Transverse colon (tissue), 4 donors: ENCODE data around the gene ZNF385B.

Experiments used
- EP300 ChIP-seq: sonication (generic); formaldehyde crosslinking; IDR thresholded peaks from one replicate; pipeline ENCODE4 v1.6.1; 2017; ENCODE audit warnings: antibody characterized with exemption, low read depth
- POLR2A ChIP-seq: fragments of 450-650 bp; IDR thresholded peaks from one replicate; pipeline ENCODE4 v1.6.1; 2016; ENCODE audit warnings: antibody characterized with exemption, mild to moderate bottlenecking, moderate library complexity
- POLR2AphosphoS5 ChIP-seq, 3 donors: sonication (generic); formaldehyde crosslinking; IDR thresholded peaks; one replicate each; pipeline ENCODE4 v1.6.1; 2016; ENCODE audit warnings: antibody characterized with exemption in 3 of 3
- TF ChIP-seq, protein P1 (sequence below), 5 experiments: fragments of 200-600 bp in 3 of 5; fragments of 450-650 bp in 2 of 5; sonication (generic) in 3 of 5; IDR thresholded peaks; 1 replicate in 2 of 5; 2 replicates in 3 of 5; pipeline ENCODE4 v1.5.1; 2016 to 2017; ENCODE audit warnings: antibody characterized with exemption in 5 of 5, inconsistent platforms in 3 of 5, mild to moderate bottlenecking in 2 of 5, moderate library complexity in 1 of 5

DNA sequence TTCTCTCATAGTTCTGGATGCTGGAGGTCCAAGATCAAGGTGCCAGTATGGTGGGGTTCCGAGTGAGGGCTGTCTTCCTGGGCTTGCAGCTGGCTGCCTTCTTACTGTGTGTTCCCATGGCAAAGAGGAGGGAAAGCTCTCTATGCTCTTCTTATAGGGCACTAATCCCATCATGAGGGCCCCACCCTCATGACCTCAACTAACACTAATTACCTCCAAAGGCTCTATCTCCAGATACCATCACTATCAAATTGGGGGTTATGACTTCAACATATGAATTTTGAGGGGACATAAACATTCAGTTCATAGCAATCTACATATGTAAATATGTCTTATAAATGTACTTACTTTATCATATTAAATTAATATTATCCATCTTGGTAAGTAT lies 322.3 kb downstream of the ZNF385B start:
- TF ChIP-seq POLR2AphosphoS5 (IDR thresholded peaks at IDR 0.05) = no peak
- TF ChIP-seq, protein P1, sequence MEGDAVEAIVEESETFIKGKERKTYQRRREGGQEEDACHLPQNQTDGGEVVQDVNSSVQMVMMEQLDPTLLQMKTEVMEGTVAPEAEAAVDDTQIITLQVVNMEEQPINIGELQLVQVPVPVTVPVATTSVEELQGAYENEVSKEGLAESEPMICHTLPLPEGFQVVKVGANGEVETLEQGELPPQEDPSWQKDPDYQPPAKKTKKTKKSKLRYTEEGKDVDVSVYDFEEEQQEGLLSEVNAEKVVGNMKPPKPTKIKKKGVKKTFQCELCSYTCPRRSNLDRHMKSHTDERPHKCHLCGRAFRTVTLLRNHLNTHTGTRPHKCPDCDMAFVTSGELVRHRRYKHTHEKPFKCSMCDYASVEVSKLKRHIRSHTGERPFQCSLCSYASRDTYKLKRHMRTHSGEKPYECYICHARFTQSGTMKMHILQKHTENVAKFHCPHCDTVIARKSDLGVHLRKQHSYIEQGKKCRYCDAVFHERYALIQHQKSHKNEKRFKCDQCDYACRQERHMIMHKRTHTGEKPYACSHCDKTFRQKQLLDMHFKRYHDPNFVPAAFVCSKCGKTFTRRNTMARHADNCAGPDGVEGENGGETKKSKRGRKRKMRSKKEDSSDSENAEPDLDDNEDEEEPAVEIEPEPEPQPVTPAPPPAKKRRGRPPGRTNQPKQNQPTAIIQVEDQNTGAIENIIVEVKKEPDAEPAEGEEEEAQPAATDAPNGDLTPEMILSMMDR (IDR thresholded peaks at IDR 0.05) = no peak
- no peak for TF ChIP-seq POLR2A
- TF ChIP-seq EP300 = no peak
